Measurements from ENCODE around the gene RBM26. TPM values are rescaled to one million over a fixed set of nuclear protein-coding genes. Genes with fewer than 3 reads are reported as not detected.

Gene RBM26
- total RNA-seq, 1 donor from 2014 or later: 42.6 TPM

DNA sequence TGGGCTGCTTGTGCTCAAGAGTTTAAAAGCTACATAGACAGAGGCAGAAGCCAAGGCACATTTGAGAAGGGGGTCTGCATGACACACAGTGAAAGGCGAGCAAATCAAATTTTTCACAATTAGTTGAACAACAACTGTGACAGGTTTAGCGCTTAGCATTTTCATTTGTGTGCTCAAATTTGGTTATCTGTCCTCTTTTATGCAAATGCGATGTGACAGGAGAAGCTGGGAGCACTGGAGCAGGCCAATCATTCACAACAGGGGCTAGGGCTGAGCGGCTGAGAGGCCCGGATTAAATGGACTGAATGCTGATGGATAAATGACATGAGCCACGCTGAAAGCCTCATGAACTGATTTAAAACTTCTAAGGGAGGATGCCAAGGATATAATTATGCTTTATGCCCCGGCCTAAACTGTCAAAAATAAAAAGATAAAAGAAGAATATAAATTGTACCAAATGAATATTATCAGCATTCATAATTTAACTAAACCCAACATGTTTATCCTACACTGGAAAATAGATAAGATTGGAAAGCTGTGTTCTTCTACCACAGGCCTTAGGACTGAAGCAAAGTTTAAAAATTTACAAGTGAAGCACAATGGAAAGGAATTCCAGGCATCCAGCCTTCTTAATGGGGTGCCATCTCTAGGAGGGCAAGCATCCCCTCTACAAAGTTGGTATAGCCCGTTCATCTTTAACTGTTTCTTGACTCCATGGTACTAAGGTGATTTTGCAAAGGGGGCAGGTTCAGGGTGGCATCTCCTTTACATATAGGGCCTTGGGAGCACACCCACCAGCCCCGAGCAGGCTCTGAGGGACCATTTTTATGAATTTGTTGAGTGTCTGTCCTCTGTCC, 117.9 kb downstream of the RBM26 start:
- no peak for FAIRE-seq
- no peaks in the 10 kb centered on the region for H3K4me1 ChIP-seq (ENCODE audit: insufficient read depth, low read length)
- H3K27ac ChIP-seq (ENCODE audit: low read depth, low read length): no peak overlapping the region
- Mint-ChIP-seq H3K36me3 (ENCODE audit: low read depth, unreplicated experiment) (no peaks in the 10 kb centered on the region), H3K9me3 (ENCODE audit: unreplicated experiment) (no peaks in the 10 kb centered on the region), H3K27me3 (ENCODE audit: low read depth, unreplicated experiment) (no peaks in the 10 kb centered on the region), H3K27ac (ENCODE audit: unreplicated experiment) (no peak overlapping the region), H3K4me3 (ENCODE audit: unreplicated experiment) (no peak overlapping the region), H3K4me1 (ENCODE audit: low read depth, unreplicated experiment) (no peaks in the 10 kb centered on the region)
- DNase-seq (ENCODE audit: low read depth): no peak
- no peak overlapping the region for H3K4me3 ChIP-seq (ENCODE audit: insufficient read depth, low read depth, low read length)
- TF ChIP-seq, protein P1, sequence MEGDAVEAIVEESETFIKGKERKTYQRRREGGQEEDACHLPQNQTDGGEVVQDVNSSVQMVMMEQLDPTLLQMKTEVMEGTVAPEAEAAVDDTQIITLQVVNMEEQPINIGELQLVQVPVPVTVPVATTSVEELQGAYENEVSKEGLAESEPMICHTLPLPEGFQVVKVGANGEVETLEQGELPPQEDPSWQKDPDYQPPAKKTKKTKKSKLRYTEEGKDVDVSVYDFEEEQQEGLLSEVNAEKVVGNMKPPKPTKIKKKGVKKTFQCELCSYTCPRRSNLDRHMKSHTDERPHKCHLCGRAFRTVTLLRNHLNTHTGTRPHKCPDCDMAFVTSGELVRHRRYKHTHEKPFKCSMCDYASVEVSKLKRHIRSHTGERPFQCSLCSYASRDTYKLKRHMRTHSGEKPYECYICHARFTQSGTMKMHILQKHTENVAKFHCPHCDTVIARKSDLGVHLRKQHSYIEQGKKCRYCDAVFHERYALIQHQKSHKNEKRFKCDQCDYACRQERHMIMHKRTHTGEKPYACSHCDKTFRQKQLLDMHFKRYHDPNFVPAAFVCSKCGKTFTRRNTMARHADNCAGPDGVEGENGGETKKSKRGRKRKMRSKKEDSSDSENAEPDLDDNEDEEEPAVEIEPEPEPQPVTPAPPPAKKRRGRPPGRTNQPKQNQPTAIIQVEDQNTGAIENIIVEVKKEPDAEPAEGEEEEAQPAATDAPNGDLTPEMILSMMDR (IDR thresholded peaks at IDR 0.05; ENCODE audit: insufficient read depth, low read depth, low read length): no peak
- no peak for TF ChIP-seq EZH2 (IDR thresholded peaks at IDR 0.05; ENCODE audit: insufficient read depth, low read length)
- no peak overlapping the region for H3K9ac ChIP-seq (ENCODE audit: low read length)
- no peaks in the 10 kb centered on the region for H4K20me1 ChIP-seq (ENCODE audit: insufficient read depth, low read length)
- no peak overlapping the region for H3K4me2 ChIP-seq (ENCODE audit: low read length)
- H3K27me3 ChIP-seq (ENCODE audit: insufficient read depth, low read length): no peaks in the 10 kb centered on the region
- no peak overlapping the region for H2AFZ ChIP-seq (ENCODE audit: low read depth, low read length)
- H3K79me2 ChIP-seq (ENCODE audit: insufficient read depth, low read length): no peaks in the 10 kb centered on the region
- H3K36me3 ChIP-seq (ENCODE audit: insufficient read depth, low read length): no peaks in the 10 kb centered on the region
- no peaks in the 10 kb centered on the region for H3K9me3 ChIP-seq (ENCODE audit: insufficient read depth, low read depth, low read length)

- Histone ChIP-seq H3K79me2 (ENCODE audit: insufficient read depth, low read length) (no peaks in the 10 kb centered on the region), H3K9me3 (ENCODE audit: insufficient read depth, low read depth, low read length) (no peaks in the 10 kb centered on the region), H3K4me1 (ENCODE audit: insufficient read depth, low read length) (no peaks in the 10 kb centered on the region), H3K4me2 (ENCODE audit: low read length) (no peak overlapping the region), H3K36me3 (ENCODE audit: insufficient read depth, low read length) (no peaks in the 10 kb centered on the region), H3K9ac (ENCODE audit: low read length) (no peak overlapping the region), H4K20me1 (ENCODE audit: insufficient read depth, low read length) (no peaks in the 10 kb centered on the region), H3K27me3 (ENCODE audit: insufficient read depth, low read length) (no peaks in the 10 kb centered on the region), H3K4me3 (ENCODE audit: insufficient read depth, low read depth, low read length) (no peak overlapping the region), H2AFZ (ENCODE audit: low read depth, low read length) (no peak overlapping the region), H3K27ac (ENCODE audit: low read depth, low read length) (no peak overlapping the region)
- DNase-seq (ENCODE audit: low read depth) (no peak), FAIRE-seq (no peak)
- Mint-ChIP-seq H3K4me3 (ENCODE audit: unreplicated experiment) (no peak overlapping the region), H3K27ac (ENCODE audit: unreplicated experiment) (no peak overlapping the region), H3K9me3 (ENCODE audit: unreplicated experiment) (no peaks in the 10 kb centered on the region), H3K4me1 (ENCODE audit: low read depth, unreplicated experiment) (no peaks in the 10 kb centered on the region), H3K27me3 (ENCODE audit: low read depth, unreplicated experiment) (no peaks in the 10 kb centered on the region), H3K36me3 (ENCODE audit: low read depth, unreplicated experiment) (no peaks in the 10 kb centered on the region)
- TF ChIP-seq, protein P1 (IDR thresholded peaks at IDR 0.05; ENCODE audit: insufficient read depth, low read depth, low read length): no peak
- no peak for TF ChIP-seq EZH2 (IDR thresholded peaks at IDR 0.05; ENCODE audit: insufficient read depth, low read length)
These were observed 120.9 kb downstream of the RBM26 start for GRCh38 chr13:79285159-79285558.

DNA sequence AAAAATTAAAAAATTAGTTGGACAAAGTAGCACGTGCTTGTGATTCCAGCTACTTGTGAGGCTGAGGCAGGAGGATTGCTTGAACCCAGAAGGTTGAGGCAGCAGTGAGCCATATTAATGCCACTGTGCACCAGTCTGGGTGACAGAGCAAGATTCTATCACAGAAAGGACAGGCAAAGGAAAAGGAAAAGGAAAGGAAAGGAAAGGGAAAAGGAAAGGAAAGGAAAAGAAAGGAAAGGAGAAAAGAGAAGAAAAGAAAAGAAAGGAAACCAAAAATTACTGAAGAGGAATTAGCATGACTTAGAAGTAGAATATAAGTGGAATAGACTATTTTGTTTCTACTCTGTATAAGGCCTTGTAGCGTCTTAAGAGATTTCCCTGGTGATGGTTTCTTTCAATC, 122.3 kb downstream of the RBM26 start:
- H3K4me3 Mint-ChIP-seq (ENCODE audit: unreplicated experiment): no peak overlapping the region
- H3K27ac ChIP-seq (ENCODE audit: low read depth, low read length): no peak overlapping the region
- H3K4me3 ChIP-seq (ENCODE audit: insufficient read depth, low read depth, low read length): no peak overlapping the region
- no peak overlapping the region for H3K27ac Mint-ChIP-seq (ENCODE audit: unreplicated experiment)
- no peaks in the 10 kb centered on the region for H3K9me3 Mint-ChIP-seq (ENCODE audit: unreplicated experiment)
- no peak overlapping the region for H3K9ac ChIP-seq (ENCODE audit: low read length)
- H2AFZ ChIP-seq (ENCODE audit: low read depth, low read length): no peak overlapping the region
- H3K4me2 ChIP-seq (ENCODE audit: low read length): no peak overlapping the region
- no peaks in the 10 kb centered on the region for H3K9me3 ChIP-seq (ENCODE audit: insufficient read depth, low read depth, low read length)
- no peaks in the 10 kb centered on the region for H4K20me1 ChIP-seq (ENCODE audit: insufficient read depth, low read length)
- FAIRE-seq: no peak
- H3K36me3 Mint-ChIP-seq (ENCODE audit: low read depth, unreplicated experiment): no peaks in the 10 kb centered on the region
- no peaks in the 10 kb centered on the region for H3K4me1 Mint-ChIP-seq (ENCODE audit: low read depth, unreplicated experiment)
- no peaks in the 10 kb centered on the region for H3K79me2 ChIP-seq (ENCODE audit: insufficient read depth, low read length)
- DNase-seq (ENCODE audit: low read depth): no peak
- H3K27me3 Mint-ChIP-seq (ENCODE audit: low read depth, unreplicated experiment): no peaks in the 10 kb centered on the region
- no peak for TF ChIP-seq EZH2 (IDR thresholded peaks at IDR 0.05; ENCODE audit: insufficient read depth, low read length)
- TF ChIP-seq, protein P1 (IDR thresholded peaks at IDR 0.05; ENCODE audit: insufficient read depth, low read depth, low read length): no peak
- no peaks in the 10 kb centered on the region for H3K27me3 ChIP-seq (ENCODE audit: insufficient read depth, low read length)
- no peaks in the 10 kb centered on the region for H3K4me1 ChIP-seq (ENCODE audit: insufficient read depth, low read length)
- H3K36me3 ChIP-seq (ENCODE audit: insufficient read depth, low read length): no peaks in the 10 kb centered on the region

Data from astrocyte (in vitro differentiated cells and primary cell).